ENCODE data around the gene SLC29A4. TPM values are rescaled to one million over a fixed set of nuclear protein-coding genes. Genes with fewer than 3 reads are reported as not detected.
"Not testable (repeated sequence)": the region's sequence is repeated elsewhere in the genome, so short reads cannot be mapped to it uniquely, and the experiment has no call there.

The SLC29A4 gene
- total RNA-seq, 2 experiments from 2014 or later = 0.45 to 0.56 TPM

DNA sequence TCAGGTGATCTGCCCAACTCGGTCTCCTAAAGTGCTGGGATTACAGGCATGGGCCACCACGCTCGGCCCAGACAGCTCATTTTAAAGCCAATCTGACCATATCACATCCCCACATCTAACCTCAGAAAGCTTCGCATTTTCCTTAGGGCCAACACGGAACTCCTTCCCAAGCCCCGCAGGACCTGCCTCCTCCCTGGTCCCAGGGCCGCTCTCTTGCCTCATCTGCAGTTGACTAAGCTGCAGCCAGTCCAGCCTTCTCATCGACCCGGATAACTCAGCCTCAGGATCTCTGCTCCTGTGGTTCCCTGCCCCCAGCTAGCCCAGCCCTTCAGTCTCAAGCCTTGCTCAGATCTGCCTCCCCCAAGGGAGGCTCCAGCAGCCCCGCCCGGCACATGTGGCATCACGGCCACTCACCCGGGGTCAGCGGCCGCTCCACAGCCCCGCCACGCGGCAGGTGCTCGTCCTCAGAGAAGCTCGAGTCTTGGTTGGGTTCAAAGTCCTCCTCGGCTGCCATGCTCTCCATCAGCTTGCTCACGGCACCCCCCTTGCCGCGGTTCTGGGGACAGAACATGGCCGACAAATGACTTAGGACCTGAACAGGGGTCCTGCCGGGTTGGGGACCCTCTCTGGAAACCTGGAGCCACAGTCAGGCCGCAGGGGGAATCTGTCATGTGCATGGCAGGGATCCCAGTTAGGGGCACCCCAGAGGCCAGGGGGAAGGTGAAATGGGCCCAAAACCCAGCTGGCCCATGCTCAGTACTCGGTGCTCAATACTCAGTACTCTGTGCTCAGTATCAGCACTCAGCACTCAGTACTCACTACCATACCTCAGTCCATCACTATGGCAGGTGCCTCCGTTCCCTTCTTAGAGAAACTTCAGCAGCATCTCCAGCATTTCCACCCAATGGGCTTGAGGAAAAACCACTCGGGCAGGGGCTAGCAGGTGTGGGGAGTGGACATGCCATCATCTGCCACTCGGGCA is 41.3 kb downstream of the SLC29A4 start:
- H3K27me3 Mint-ChIP-seq; POLR2A ChIA-PET; intact Hi-C loops (cut with micrococcal nuclease); H3K4me1 Mint-ChIP-seq (ENCODE audit: low read depth); H3K4me3 Mint-ChIP-seq; DNase-seq; H3K27ac Mint-ChIP-seq; CTCF ChIA-PET: not testable (repeated sequence)
- H3K9me3 Mint-ChIP-seq = peaks cover 11% of the 10 kb centered on the region
- H3K36me3 Mint-ChIP-seq = peaks cover 37% of the 10 kb centered on the region

DNA sequence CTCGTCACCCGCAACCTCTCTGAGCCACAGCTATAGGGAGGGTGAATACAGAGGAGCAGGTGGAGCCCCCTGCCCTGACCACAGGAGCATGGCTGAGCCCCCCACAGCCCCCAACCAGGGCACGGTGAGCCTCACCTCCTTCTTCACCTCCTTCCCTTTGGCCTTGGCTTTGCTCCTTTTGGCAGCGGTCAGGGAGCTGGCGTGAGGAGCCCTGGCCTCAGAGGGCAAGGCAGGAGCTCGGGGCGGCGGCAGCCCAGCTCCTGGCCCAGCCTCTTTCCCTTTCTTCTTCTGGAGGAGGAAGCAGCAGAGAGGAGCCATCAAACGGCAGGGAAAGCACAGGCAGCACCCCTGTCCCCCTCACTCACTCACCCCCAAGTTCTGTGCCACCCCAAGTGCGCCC is 42.2 kb downstream of the SLC29A4 start:
- no peaks in the 10 kb centered on the region for H3K27me3 Mint-ChIP-seq
- no peak overlapping the region for H3K4me3 Mint-ChIP-seq
- no peaks in the 10 kb centered on the region for H3K4me1 Mint-ChIP-seq (ENCODE audit: low read depth)
- POLR2A ChIA-PET = no interaction called here
- peaks cover 33% of the 10 kb centered on the region for H3K36me3 Mint-ChIP-seq
- CTCF ChIA-PET = no interaction called here
- peaks cover 2% of the 10 kb centered on the region for H3K9me3 Mint-ChIP-seq
- DNase-seq = no peak
- intact Hi-C loops (cut with micrococcal nuclease) = no loop called here
- H3K27ac Mint-ChIP-seq = no peak overlapping the region

DNA sequence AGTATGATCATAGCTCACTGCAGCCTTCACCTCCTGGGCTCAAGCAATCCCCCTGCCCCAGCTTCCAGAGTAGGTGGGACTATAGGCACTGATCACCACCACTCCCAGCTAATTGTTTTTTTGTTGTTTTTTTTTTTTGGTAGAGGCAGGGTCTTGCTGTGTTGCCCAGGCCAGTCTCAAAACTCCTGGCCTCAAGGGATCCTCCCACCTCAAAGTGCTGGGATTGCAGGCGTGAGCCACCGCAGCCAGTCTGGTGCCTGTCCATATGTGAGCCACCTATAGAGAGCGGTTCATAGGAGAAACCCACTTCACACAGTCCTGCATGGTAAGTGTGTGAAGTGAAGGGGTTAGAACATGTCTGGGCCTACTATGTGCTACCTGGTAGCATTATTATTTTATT is 47.5 kb downstream of the SLC29A4 start:
- no peaks in the 10 kb centered on the region for H3K9me3 Mint-ChIP-seq
- POLR2A ChIA-PET = no interaction called here
- no peak overlapping the region for H3K4me3 Mint-ChIP-seq
- no peaks in the 10 kb centered on the region for H3K27me3 Mint-ChIP-seq
- CTCF ChIA-PET = interaction anchor here (1.6 kb wide), 1 partner anchor 90 kb away, joined by 3 read pairs; no protein-coding TSS in a partner anchor
- peaks cover 14% of the 10 kb centered on the region for H3K4me1 Mint-ChIP-seq (ENCODE audit: low read depth)
- H3K36me3 Mint-ChIP-seq = peaks cover 32% of the 10 kb centered on the region
- H3K27ac Mint-ChIP-seq = no peak overlapping the region
- no peak for DNase-seq
- intact Hi-C loops (cut with micrococcal nuclease) = no loop called here

DNA sequence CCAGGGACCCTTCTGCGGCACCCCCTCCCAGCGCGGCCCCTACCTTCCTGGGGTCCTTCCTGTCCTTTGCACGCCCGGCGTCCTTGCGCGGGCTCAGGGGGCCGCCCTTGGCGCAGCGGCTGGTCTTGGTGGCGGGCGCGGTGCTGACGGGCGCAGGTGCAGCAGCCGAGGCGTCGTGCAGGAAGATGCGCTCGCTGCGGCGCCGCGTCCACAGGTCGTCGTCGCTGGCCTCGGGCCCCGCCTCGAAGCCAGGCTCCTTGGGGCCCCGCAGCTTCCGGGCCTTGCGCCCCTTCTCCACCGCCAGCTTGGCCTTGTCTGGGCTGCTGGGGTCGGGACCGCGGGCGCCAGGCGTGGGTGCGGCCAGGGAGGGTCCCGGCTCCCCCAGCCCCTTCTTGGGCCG is 49.8 kb downstream of the SLC29A4 start:
- Mint-ChIP-seq H3K27ac (no peak overlapping the region), H3K36me3 (peaks cover 48% of the 10 kb centered on the region), H3K4me3 (no peak overlapping the region), H3K27me3 (no peaks in the 10 kb centered on the region), H3K9me3 (peaks cover 14% of the 10 kb centered on the region), H3K4me1 (ENCODE audit: low read depth) (peaks cover 14% of the 10 kb centered on the region)
- intact Hi-C loops (cut with micrococcal nuclease) = no loop called here
- ChIA-PET POLR2A (no interaction called here), CTCF (no interaction called here)
- DNase-seq = no peak

DNA sequence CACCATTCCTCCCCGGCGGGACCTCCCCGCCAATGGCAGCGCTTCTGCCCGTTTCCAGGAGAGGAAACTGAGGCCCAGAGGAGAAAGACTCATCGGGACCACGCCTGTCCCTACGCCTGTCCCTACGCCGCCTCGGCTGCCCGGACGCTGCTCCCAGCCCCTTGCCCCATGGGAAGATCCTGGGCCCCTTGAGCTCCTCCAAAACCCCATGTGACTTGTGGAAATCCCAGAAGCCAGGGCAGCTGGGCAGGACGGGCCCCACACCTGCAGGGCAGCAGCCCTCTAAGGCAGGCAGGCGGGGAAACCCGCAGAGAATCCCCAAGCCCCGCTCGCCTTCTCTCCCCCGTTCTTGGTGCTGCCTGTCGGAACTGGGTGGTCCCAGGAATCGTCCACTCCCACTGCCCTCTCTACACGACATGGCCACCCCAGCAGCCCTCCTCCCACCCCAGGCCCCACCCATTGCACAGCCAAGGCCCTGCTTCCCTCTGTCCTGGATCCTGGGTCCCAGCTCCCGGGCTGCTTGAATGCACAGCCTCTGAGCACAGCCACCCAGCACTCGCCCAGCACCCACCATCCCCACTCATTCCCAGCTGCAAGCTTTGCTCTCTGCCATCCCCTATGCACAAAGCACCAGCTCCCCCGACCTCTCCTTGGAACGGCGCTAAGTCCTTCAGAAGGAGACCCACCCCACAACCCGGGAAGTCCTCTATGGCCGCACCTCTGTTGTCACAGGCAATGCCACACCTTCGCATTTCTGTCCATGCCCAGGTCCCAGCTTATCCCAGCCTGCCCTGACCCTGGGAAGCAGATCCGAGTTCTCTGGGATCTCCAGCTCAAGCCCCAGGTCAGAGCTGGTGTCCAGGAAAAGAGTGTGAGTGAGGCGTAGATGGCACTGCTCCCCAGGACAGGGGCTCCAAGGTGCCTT is 50.6 kb downstream of the SLC29A4 start:
- CTCF ChIA-PET = no interaction called here
- POLR2A ChIA-PET = no interaction called here
- Mint-ChIP-seq H3K36me3 (peaks cover 52% of the 10 kb centered on the region), H3K27ac (no peak overlapping the region), H3K27me3 (no peaks in the 10 kb centered on the region), H3K4me1 (ENCODE audit: low read depth) (peaks cover 14% of the 10 kb centered on the region), H3K9me3 (peaks cover 15% of the 10 kb centered on the region), H3K4me3 (no peak overlapping the region)
- DNase-seq = no peak
- intact Hi-C loops (cut with micrococcal nuclease) = no loop called here

DNA sequence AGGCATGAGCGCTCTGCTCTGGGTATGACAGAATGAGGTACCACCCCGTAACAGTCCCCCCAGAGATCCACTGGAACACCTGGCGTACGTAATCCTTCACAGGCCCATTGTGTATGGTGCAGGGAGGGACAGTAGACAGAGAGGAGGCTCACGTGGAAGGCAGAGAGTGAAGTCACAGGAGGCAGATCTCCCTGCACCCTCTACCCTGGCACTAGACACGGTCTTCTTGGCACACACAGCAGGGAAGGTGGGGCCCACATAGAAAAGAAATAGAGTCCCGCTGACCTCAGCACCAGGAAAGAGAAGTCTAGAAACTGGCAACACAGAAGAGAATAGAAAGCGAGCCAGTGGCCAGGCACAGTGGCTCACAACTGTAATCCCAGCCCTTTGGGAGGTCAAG is 51.9 kb downstream of the SLC29A4 start:
- no peak overlapping the region for H3K27ac Mint-ChIP-seq
- peaks cover 15% of the 10 kb centered on the region for H3K9me3 Mint-ChIP-seq
- H3K27me3 Mint-ChIP-seq = no peaks in the 10 kb centered on the region
- ChIA-PET CTCF (interaction anchor here (0.7 kb wide), 1 partner anchor 361 kb away, joined by 3 read pairs; no protein-coding TSS in a partner anchor), POLR2A (no interaction called here)
- intact Hi-C loops (cut with micrococcal nuclease) = no loop called here
- H3K4me1 Mint-ChIP-seq (ENCODE audit: low read depth) = peaks cover 14% of the 10 kb centered on the region
- no peak for DNase-seq
- no peak overlapping the region for H3K4me3 Mint-ChIP-seq
- H3K36me3 Mint-ChIP-seq = peaks cover 56% of the 10 kb centered on the region

DNA sequence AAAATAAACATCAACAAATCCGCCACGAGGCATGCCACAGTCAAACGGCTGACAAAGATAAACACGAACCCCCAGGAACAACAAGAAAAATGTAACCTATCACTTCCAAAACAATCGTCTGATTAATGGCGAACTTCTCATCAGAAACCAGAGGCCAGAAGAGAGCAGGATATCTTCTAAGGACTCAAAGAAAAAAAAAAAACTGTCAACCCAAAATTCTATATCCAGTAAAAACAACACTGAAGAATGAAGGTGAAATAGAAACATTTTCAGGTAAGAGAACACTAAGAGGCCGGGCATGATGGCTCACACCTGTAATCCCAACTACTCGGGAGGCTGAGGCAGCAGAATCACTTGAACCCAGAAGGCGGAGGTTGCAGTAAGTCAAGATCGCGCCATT is 54.3 kb downstream of the SLC29A4 start:
- POLR2A ChIA-PET = no interaction called here
- no peaks in the 10 kb centered on the region for H3K27me3 Mint-ChIP-seq
- no peak for DNase-seq
- peaks cover 18% of the 10 kb centered on the region for H3K9me3 Mint-ChIP-seq
- H3K36me3 Mint-ChIP-seq = peaks cover 64% of the 10 kb centered on the region
- peaks cover 10% of the 10 kb centered on the region for H3K4me1 Mint-ChIP-seq (ENCODE audit: low read depth)
- CTCF ChIA-PET = no interaction called here
- intact Hi-C loops (cut with micrococcal nuclease) = no loop called here
- H3K4me3 Mint-ChIP-seq = no peak overlapping the region
- H3K27ac Mint-ChIP-seq = no peak overlapping the region

DNA sequence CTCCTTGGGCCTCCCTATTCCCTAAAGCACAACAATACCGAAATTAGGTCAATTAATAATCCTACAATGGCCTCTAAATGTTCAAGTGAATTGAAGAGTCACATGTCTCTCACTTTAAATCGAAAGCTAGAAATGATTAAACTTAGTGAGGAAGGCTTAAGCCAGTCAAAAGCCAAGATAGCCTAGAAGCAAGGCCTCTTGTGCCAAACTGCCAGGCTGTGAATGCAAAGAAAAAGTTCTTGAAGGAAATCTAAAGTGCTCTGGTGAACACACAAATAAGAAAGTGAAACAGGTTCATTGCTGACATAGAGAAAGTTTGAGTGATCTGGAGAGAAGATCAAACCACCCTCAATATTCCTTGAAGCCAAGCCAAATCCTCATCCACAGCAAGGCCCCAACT is 57.2 kb downstream of the SLC29A4 start:
- CTCF ChIA-PET = no interaction called here
- H3K4me3 Mint-ChIP-seq = no peak overlapping the region
- H3K9me3 Mint-ChIP-seq = peaks cover 38% of the 10 kb centered on the region
- intact Hi-C loops (cut with micrococcal nuclease) = no loop called here
- H3K4me1 Mint-ChIP-seq (ENCODE audit: low read depth) = peaks cover 5% of the 10 kb centered on the region
- peaks cover 79% of the 10 kb centered on the region for H3K36me3 Mint-ChIP-seq
- POLR2A ChIA-PET = no interaction called here
- DNase-seq = no peak
- H3K27ac Mint-ChIP-seq = no peak overlapping the region
- no peaks in the 10 kb centered on the region for H3K27me3 Mint-ChIP-seq

DNA sequence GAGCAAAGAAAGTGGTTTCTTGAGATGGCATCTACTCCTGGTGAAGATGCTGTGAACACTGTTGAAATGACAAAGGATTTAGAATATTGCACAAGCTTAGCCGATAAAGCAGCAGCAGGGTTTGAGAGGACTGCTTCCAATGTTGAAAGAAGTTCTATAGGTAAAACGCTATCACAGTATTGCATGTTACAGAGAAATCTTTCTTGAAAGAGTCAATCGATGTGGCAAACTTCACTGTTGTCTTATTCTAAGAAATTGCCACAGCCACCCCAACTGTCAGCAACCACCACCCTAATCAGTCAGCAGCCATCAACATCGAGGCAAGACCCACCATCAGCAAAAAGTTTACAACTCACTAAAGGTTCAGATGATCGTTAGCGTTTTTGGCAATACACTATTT is 59.9 kb downstream of the SLC29A4 start:
- Mint-ChIP-seq H3K9me3 (peaks cover 25% of the 10 kb centered on the region), H3K27me3 (no peaks in the 10 kb centered on the region), H3K27ac (no peak overlapping the region), H3K4me3 (no peak overlapping the region), H3K4me1 (ENCODE audit: low read depth) (peaks cover 5% of the 10 kb centered on the region), H3K36me3 (peaks cover 60% of the 10 kb centered on the region)
- CTCF ChIA-PET = no interaction called here
- POLR2A ChIA-PET = no interaction called here
- no peak for DNase-seq
- intact Hi-C loops (cut with micrococcal nuclease) = no loop called here

DNA sequence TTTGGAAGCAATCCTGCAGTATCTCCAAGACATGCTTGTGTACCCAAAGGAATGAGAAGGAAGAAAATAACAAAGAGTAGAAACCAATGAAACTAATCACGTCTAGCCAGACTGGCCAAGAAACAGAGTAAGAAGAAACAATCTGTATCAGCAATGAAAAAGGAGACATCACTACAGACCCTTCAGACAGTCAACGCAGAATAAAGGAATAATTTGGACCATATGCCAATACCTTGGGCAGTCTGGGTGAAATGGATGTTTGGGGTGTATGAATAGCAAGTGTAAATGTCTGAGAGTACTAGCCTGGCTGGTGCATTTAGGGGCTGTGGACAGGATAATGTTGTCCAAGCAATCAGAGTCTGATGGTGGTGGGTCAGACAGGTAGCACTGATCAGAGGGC is 61.1 kb downstream of the SLC29A4 start:
- H3K9me3 Mint-ChIP-seq = peaks cover 25% of the 10 kb centered on the region
- peaks cover 5% of the 10 kb centered on the region for H3K4me1 Mint-ChIP-seq (ENCODE audit: low read depth)
- ChIA-PET CTCF (no interaction called here), POLR2A (no interaction called here)
- H3K36me3 Mint-ChIP-seq = peaks cover 59% of the 10 kb centered on the region
- intact Hi-C loops (cut with micrococcal nuclease) = no loop called here
- no peaks in the 10 kb centered on the region for H3K27me3 Mint-ChIP-seq
- no peak overlapping the region for H3K27ac Mint-ChIP-seq
- no peak overlapping the region for H3K4me3 Mint-ChIP-seq
- no peak for DNase-seq

DNA sequence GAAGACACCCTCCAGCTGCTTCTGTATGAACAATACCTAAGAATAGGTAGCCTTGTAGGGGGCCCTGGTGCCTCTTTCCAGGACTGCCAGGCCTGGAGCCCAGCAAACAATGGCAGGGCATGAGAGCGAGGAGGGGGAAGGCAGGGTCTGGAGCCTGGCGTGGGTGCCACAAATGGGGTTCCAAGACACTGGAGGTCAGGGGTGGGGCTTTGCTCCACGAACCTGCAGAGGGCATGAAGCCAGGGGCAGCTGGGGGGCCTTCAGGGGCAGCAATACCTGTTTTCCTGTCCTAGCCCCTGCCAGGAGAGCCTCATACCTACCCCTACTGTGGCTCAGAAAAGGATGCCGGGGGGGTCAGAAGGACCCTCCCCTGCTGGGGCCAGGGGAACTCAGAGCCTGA is 61.6 kb downstream of the SLC29A4 start:
- Mint-ChIP-seq H3K36me3 (peaks cover 57% of the 10 kb centered on the region), H3K9me3 (peaks cover 25% of the 10 kb centered on the region), H3K27ac (no peak overlapping the region), H3K4me3 (no peak overlapping the region), H3K27me3 (no peaks in the 10 kb centered on the region), H3K4me1 (ENCODE audit: low read depth) (peaks cover 5% of the 10 kb centered on the region)
- CTCF ChIA-PET = no interaction called here
- intact Hi-C loops (cut with micrococcal nuclease) = no loop called here
- POLR2A ChIA-PET = no interaction called here
- no peak for DNase-seq

DNA sequence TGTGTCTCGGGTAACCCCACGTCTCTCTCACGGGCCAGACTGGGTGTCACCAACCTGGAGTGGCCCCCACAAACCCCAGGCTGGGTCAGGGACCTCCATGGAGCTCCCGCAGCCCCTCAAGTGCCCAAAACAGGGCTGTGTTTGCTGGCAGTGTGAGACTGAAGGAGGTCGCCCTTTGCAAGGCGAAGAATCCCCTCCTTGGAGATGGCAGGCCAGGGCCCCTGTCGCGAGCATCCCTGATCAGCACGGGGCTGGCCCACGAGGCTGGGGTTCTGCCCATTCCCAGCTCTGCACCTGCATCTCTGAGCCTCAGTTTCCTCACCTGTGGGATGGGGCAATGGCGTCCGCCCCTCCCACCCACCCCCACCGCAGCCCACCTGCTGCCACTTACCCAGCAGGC is 62.4 kb downstream of the SLC29A4 start:
- H3K27me3 Mint-ChIP-seq = no peaks in the 10 kb centered on the region
- CTCF ChIA-PET = interaction anchor here (0.6 kb wide), 1 partner anchor 178 kb away, joined by 3 read pairs; no protein-coding TSS in a partner anchor
- H3K4me3 Mint-ChIP-seq = no peak overlapping the region
- POLR2A ChIA-PET = no interaction called here
- intact Hi-C loops (cut with micrococcal nuclease) = no loop called here
- peaks cover 53% of the 10 kb centered on the region for H3K36me3 Mint-ChIP-seq
- no peak overlapping the region for H3K27ac Mint-ChIP-seq
- no peak for DNase-seq
- H3K4me1 Mint-ChIP-seq (ENCODE audit: low read depth) = peaks cover 1% of the 10 kb centered on the region
- peaks cover 25% of the 10 kb centered on the region for H3K9me3 Mint-ChIP-seq
